Measurements from ENCODE around the gene MIA2. TPM values are rescaled to one million over a fixed set of nuclear protein-coding genes. Genes with fewer than 3 reads are reported as not detected.
"Not testable (repeated sequence)": the region's sequence is repeated elsewhere in the genome, so short reads cannot be mapped to it uniquely, and the experiment has no call there.

The MIA2 gene
- total and polyA plus RNA-seq, 5 donors from 2014 or later = 21.1 to 26.2 (median 21.9) TPM

DNA sequence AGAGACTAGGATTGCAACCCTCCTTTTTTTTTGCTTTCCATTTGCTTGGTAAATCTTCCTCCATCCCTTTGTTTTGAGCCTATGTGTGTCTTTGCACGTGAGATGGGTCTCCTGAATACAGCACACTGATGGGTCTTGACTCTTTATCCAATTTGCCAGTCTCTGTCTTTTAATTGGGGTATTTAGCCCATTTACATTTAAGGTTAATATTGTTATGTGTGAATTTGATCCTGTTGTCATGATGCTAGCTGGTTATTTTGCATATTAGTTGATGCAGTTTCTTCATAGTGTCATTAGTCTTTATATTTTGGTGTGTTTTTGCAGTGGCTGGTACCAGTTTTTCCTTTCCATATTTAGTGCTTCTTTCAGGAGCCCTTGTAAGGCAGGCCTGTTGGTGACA lies 23.7 kb downstream of the MIA2 start:
- not testable (repeated sequence) for H3K9me3 ChIP-seq (ENCODE audit: control insufficient read depth in 2 of 2, low read length in 2 of 2); DNase-seq; H3K27me3 ChIP-seq (ENCODE audit: control insufficient read depth, insufficient read depth, low read length); H3K36me3 ChIP-seq (ENCODE audit: control insufficient read depth, insufficient read depth, low read length); H3K4me3 Mint-ChIP-seq; H3K36me3 Mint-ChIP-seq; ATAC-seq (ENCODE audit: low read depth in 2 of 2); H3K4me1 ChIP-seq (ENCODE audit: control insufficient read depth, insufficient read depth, low read length, poor library complexity, severe bottlenecking); H3K4me1 Mint-ChIP-seq; H3K27ac Mint-ChIP-seq; H3K27ac ChIP-seq (ENCODE audit: insufficient read depth, low read length, poor library complexity, severe bottlenecking); H3K4me3 ChIP-seq (ENCODE audit: low read depth, low read length)
- Mint-ChIP-seq H3K27me3 (peaks cover 15% of the 10 kb centered on the region), H3K9me3 (peaks cover 0 to 11% (median 1%) of the 10 kb centered on the region in 7 donors)

DNA sequence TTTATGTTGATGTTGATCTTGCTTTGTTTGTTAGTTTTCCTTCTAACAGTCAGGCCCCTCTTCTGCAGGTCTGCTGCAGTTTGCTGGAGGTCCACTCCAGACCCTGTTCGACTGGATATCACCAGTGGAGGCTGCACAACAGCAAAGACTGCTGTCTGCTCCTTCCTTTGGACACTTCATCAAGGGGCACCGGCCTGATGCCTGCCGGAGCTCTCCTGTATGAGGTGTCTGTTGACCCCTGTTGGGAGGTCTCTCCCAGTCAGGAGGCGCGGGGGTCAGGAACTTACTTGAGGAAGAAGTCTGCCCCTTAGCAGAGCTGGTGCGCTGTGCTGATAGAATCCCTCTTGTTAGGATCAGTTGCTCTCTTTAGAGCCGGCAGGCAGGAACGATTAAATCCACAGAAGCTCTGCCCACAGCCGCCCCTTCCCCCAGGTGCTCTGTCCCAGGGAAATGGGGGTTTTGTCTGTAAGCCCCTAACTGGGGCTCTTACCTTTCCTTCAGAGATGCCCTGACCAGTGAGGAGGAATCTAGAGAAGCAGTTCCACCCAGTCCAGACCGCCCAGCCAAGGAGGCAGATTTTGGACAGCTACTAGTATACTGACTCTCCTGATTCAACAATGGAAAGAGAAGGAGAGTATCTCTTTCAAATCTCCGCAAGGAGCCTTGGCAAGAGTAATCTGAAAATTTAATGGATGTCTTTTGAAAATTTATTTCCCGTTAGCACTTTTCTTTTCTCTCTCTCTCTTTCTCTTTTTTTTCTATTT lies 25.2 kb downstream of the MIA2 start:
- no peak for ATAC-seq (ENCODE audit: low read depth in 2 of 2)
- Histone ChIP-seq H3K27ac (ENCODE audit: insufficient read depth, low read length, poor library complexity, severe bottlenecking) (no peak overlapping the region), H3K36me3 (ENCODE audit: control insufficient read depth, insufficient read depth, low read length) (no peaks in the 10 kb centered on the region), H3K27me3 (ENCODE audit: control insufficient read depth, insufficient read depth, low read length) (no peaks in the 10 kb centered on the region), H3K4me1 (ENCODE audit: control insufficient read depth, insufficient read depth, low read length, poor library complexity, severe bottlenecking) (no peaks in the 10 kb centered on the region), H3K4me3 (ENCODE audit: low read depth, low read length) (no peak overlapping the region), H3K9me3 (ENCODE audit: control insufficient read depth in 2 of 2, low read length in 2 of 2) (peaks cover 0 to 1% of the 10 kb centered on the region in 2 experiments)
- Mint-ChIP-seq H3K4me1 (peaks cover 0 to 4% (median 0%) of the 10 kb centered on the region in 4 donors), H3K9me3 (peaks cover 0 to 11% (median 1%) of the 10 kb centered on the region in 7 donors), H3K4me3 (no peak overlapping the region), H3K36me3 (no peaks in the 10 kb centered on the region), H3K27ac (no peak overlapping the region), H3K27me3 (peaks cover 21% of the 10 kb centered on the region)
- DNase-seq = no peak

DNA sequence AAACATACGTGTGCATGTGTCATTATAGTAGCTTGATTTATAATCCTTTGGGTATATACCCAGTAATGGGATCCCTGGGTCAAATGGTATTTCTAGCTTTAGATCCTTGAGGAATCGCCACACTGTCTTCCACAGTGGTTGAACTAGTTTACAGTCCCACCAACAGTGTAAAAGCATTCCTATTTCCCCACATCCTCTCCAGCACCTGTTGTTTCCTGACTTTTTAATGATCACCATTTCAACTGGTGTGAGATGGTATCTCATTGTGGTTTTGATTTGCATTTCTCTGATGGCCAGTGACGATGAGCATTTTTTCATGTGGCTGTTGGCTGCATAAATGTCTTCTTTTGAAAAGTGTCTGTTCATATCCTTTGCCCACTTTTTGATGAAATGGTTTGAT lies 26.4 kb downstream of the MIA2 start:
- ATAC-seq (ENCODE audit: low read depth in 2 of 2); H3K36me3 ChIP-seq (ENCODE audit: control insufficient read depth, insufficient read depth, low read length); H3K4me1 Mint-ChIP-seq; H3K9me3 ChIP-seq (ENCODE audit: control insufficient read depth in 2 of 2, low read length in 2 of 2); H3K27me3 ChIP-seq (ENCODE audit: control insufficient read depth, insufficient read depth, low read length); H3K4me3 ChIP-seq (ENCODE audit: low read depth, low read length); H3K27ac Mint-ChIP-seq; H3K4me3 Mint-ChIP-seq; H3K36me3 Mint-ChIP-seq; H3K4me1 ChIP-seq (ENCODE audit: control insufficient read depth, insufficient read depth, low read length, poor library complexity, severe bottlenecking); H3K27ac ChIP-seq (ENCODE audit: insufficient read depth, low read length, poor library complexity, severe bottlenecking); DNase-seq: not testable (repeated sequence)
- H3K27me3 Mint-ChIP-seq = peaks cover 21% of the 10 kb centered on the region
- H3K9me3 Mint-ChIP-seq = peaks cover 0 to 11% (median 1%) of the 10 kb centered on the region in 7 donors

DNA sequence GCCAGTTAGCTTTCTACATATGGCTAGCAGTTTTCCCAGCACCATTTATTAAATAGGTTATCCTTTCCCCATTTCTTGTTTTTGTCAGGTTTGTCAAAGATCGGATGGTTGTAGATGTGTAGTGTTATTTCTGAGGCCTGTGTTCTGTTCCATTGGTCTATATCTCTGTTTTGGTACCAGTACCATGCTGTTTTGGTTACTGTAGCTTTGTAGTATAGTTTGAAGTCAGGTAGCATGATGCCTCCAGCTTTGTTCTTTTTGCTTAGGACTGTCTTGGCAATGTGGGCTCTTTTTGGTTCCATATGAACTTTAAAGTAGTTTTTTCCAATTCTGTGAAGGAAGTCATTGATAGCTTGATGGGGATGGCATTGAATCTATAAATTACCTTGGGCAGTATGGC lies 28.5 kb downstream of the MIA2 start:
- H3K4me3 Mint-ChIP-seq; H3K4me3 ChIP-seq (ENCODE audit: low read depth, low read length): not testable (repeated sequence)

DNA sequence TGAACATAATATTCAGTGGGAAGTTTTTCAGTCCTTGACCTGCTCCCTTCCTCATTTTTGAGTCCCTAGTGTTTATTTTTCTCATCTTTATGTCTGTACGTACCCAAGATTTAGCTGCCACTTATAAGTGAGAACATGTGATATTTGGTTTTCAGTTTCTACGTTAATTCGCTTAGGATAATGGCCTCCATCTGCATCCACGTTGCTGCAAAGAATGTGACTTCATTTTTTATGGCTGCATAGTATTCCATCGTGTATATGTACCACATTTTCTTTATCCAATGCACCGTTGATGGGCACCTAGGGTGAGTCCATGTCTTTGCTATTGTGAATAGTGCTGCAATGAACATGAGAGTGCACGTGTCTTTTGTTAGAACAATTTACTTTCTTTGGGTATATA lies 30.3 kb downstream of the MIA2 start:
- Histone ChIP-seq H3K36me3 (ENCODE audit: control insufficient read depth, insufficient read depth, low read length) (no peaks in the 10 kb centered on the region), H3K4me3 (ENCODE audit: low read depth, low read length) (no peak overlapping the region), H3K4me1 (ENCODE audit: control insufficient read depth, insufficient read depth, low read length, poor library complexity, severe bottlenecking) (peaks cover 20% of the 10 kb centered on the region), H3K9me3 (ENCODE audit: control insufficient read depth in 2 of 2, low read length in 2 of 2) (peaks cover 0 to 1% of the 10 kb centered on the region in 2 experiments), H3K27me3 (ENCODE audit: control insufficient read depth, insufficient read depth, low read length) (no peaks in the 10 kb centered on the region), H3K27ac (ENCODE audit: insufficient read depth, low read length, poor library complexity, severe bottlenecking) (no peak overlapping the region)
- ATAC-seq (ENCODE audit: low read depth in 2 of 2) (no peak), DNase-seq (no peak)
- peaks cover 0 to 6% (median 2%) of the 10 kb centered on the region in 7 donors for H3K9me3 Mint-ChIP-seq
- no peak overlapping the region for H3K4me3 Mint-ChIP-seq
- peaks cover 19 to 28% (median 24%) of the 10 kb centered on the region in 4 donors for H3K4me1 Mint-ChIP-seq
- H3K27ac Mint-ChIP-seq = no peak overlapping the region
- no peaks in the 10 kb centered on the region for H3K36me3 Mint-ChIP-seq
- peaks cover 6% of the 10 kb centered on the region for H3K27me3 Mint-ChIP-seq

More for the DNA sequence above, 28.5 kb downstream of the MIA2 start:
- not testable (repeated sequence) for H3K9me3 ChIP-seq (ENCODE audit: control insufficient read depth in 2 of 2, low read length in 2 of 2); DNase-seq; H3K27me3 ChIP-seq (ENCODE audit: control insufficient read depth, insufficient read depth, low read length); H3K4me1 ChIP-seq (ENCODE audit: control insufficient read depth, insufficient read depth, low read length, poor library complexity, severe bottlenecking); H3K36me3 Mint-ChIP-seq; H3K27ac ChIP-seq (ENCODE audit: insufficient read depth, low read length, poor library complexity, severe bottlenecking); H3K36me3 ChIP-seq (ENCODE audit: control insufficient read depth, insufficient read depth, low read length); H3K27ac Mint-ChIP-seq; ATAC-seq (ENCODE audit: low read depth in 2 of 2)
- H3K4me1 Mint-ChIP-seq = peaks cover 7 to 17% (median 13%) of the 10 kb centered on the region in 4 donors
- peaks cover 14% of the 10 kb centered on the region for H3K27me3 Mint-ChIP-seq
- H3K9me3 Mint-ChIP-seq = peaks cover 0 to 11% (median 1%) of the 10 kb centered on the region in 7 donors

DNA sequence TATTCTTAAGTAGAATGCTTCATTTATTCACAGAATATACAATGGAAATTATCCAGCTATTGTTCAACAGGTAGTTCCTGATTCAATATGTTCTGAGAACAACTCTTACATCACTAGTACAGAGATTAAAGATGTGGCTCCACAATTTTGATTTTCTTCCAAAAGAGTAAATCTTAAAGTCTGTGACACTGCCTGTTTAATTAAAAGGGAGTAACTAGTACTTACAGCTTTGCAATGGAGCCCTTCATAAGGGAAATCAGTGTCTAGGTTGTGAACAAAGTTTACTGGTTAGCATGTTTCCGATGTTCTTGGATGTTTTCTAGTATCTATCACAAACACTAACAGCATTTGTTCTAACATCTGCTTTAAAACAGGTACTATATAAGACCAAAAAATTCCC lies 30.8 kb downstream of the MIA2 start:
- Mint-ChIP-seq H3K27me3 (peaks cover 6% of the 10 kb centered on the region), H3K9me3 (peaks cover 0 to 6% (median 2%) of the 10 kb centered on the region in 7 donors), H3K36me3 (no peaks in the 10 kb centered on the region), H3K4me1 (peaks cover 21 to 33% (median 27%) of the 10 kb centered on the region in 4 donors), H3K27ac (no peak overlapping the region), H3K4me3 (peak overlapping the region in 1 of 4 donors; percentile 96)
- H3K27me3 ChIP-seq (ENCODE audit: control insufficient read depth, insufficient read depth, low read length) = no peaks in the 10 kb centered on the region
- DNase-seq = no peak
- H3K9me3 ChIP-seq (ENCODE audit: control insufficient read depth in 2 of 2, low read length in 2 of 2) = peaks cover 0 to 1% of the 10 kb centered on the region in 2 experiments
- no peak overlapping the region for H3K27ac ChIP-seq (ENCODE audit: insufficient read depth, low read length, poor library complexity, severe bottlenecking)
- no peak for ATAC-seq (ENCODE audit: low read depth in 2 of 2)
- no peak overlapping the region for H3K4me3 ChIP-seq (ENCODE audit: low read depth, low read length)
- H3K4me1 ChIP-seq (ENCODE audit: control insufficient read depth, insufficient read depth, low read length, poor library complexity, severe bottlenecking) = peaks cover 25% of the 10 kb centered on the region
- no peaks in the 10 kb centered on the region for H3K36me3 ChIP-seq (ENCODE audit: control insufficient read depth, insufficient read depth, low read length)

DNA sequence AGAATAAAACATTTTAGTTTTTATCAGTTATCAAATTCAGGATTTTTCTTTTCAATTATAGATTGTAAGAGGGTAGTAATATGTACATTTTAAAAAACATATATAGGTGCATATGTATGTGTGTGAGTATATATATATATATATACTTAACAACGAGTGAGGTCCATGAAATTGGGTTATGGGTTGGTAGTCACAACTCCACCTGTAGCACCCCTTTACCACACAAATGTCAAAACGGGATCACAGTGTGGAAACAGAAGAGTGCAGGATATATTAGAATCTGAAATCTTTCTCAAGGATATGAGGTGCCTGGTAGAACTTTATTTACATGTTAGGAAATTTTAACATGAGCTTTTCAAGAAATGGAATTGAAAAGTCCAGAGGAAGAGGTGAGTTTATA lies 31.3 kb downstream of the MIA2 start:
- no peak overlapping the region for H3K27ac ChIP-seq (ENCODE audit: insufficient read depth, low read length, poor library complexity, severe bottlenecking)
- H3K9me3 ChIP-seq (ENCODE audit: control insufficient read depth in 2 of 2, low read length in 2 of 2) = peaks cover 0 to 1% of the 10 kb centered on the region in 2 experiments
- H3K4me1 Mint-ChIP-seq = peaks cover 25 to 38% (median 32%) of the 10 kb centered on the region in 4 donors
- DNase-seq = no peak
- no peaks in the 10 kb centered on the region for H3K36me3 Mint-ChIP-seq
- no peaks in the 10 kb centered on the region for H3K36me3 ChIP-seq (ENCODE audit: control insufficient read depth, insufficient read depth, low read length)
- peaks cover 0 to 6% (median 2%) of the 10 kb centered on the region in 7 donors for H3K9me3 Mint-ChIP-seq
- no peaks in the 10 kb centered on the region for H3K27me3 ChIP-seq (ENCODE audit: control insufficient read depth, insufficient read depth, low read length)
- H3K27ac Mint-ChIP-seq = peak overlapping the region in 2 of 3 donors; percentile 48 to 97
- H3K27me3 Mint-ChIP-seq = peaks cover 6% of the 10 kb centered on the region
- no peak overlapping the region for H3K4me3 ChIP-seq (ENCODE audit: low read depth, low read length)
- no peak for ATAC-seq (ENCODE audit: low read depth in 2 of 2)
- peak overlapping the region; percentile 70 to 98 (median 94) for H3K4me3 Mint-ChIP-seq
- H3K4me1 ChIP-seq (ENCODE audit: control insufficient read depth, insufficient read depth, low read length, poor library complexity, severe bottlenecking) = peaks cover 30% of the 10 kb centered on the region
